Measurements from ENCODE around the gene M1AP.

GRCh38 chr2:74515271-74515980 lies 132.7 kb downstream of the M1AP start:
- TF ChIP-seq EZH2 (IDR thresholded peaks at IDR 0.05), result no peak
- no peak for TF ChIP-seq POLR2AphosphoS5 (IDR thresholded peaks at IDR 0.05; ENCODE audit: borderline replicate concordance, low read depth, low read length)
